Nephron progenitor cell (in vitro differentiated cells): ENCODE measurements around the gene IRAK4.

Experiments used
- DNase-seq: peaks from one replicate; pipeline ENCODE4 v3.0.0; 2021
- H3K27ac Mint-ChIP-seq: 2 replicates; pipeline ENCODE4 v1.8.0; 2021; ENCODE audit warnings: mild to moderate bottlenecking, moderate library complexity, mixed read lengths
- H3K27me3 Mint-ChIP-seq: 2 replicates; pipeline ENCODE4 v1.8.0; 2021; ENCODE audit warnings: mild to moderate bottlenecking, low read depth, mixed read lengths; ENCODE audit not compliant: poor library complexity
- H3K36me3 Mint-ChIP-seq: 2 replicates; pipeline ENCODE4 v1.8.0; 2021; ENCODE audit warnings: low read depth, mixed read lengths
- H3K4me1 Mint-ChIP-seq: 2 replicates; pipeline ENCODE4 v1.8.0; 2021; ENCODE audit warnings: mixed read lengths
- H3K4me3 Mint-ChIP-seq: 2 replicates; pipeline ENCODE4 v1.8.0; 2021; ENCODE audit warnings: mild to moderate bottlenecking, moderate library complexity, mixed read lengths
- H3K9me3 Mint-ChIP-seq: 2 replicates; pipeline ENCODE4 v1.8.0; 2021; ENCODE audit warnings: mild to moderate bottlenecking, moderate library complexity, mixed read lengths
- CTCF ChIP-seq: fragments of 200-600 bp; sonication (generic); IDR thresholded peaks from 2 replicates; pipeline ENCODE4 v1.5.0; 2021; ENCODE audit warnings: antibody characterized with exemption

IRAK4 gene

GRCh38 chr12:43758728-43759563 lies at the start of gene IRAK4, which contains the start of gene PUS7L:
IRAK4 (plus strand) TSS chr12:43758951; CDS start chr12:43768112, 9,161 bp downstream.
PUS7L (minus strand) TSS chr12:43758790; CDS start chr12:43755245, 3,545 bp downstream.
- Mint-ChIP-seq H3K27ac (peak within 1 kb of the TSS; percentile 12), H3K4me1 (peaks cover 15% of the 10 kb centered on the region), H3K4me3 (peak within 1 kb of the TSS; percentile 86)

GRCh38 chr12:43711348-43711747 lies 47.4 kb upstream of the IRAK4 start:
- Mint-ChIP-seq H3K4me1 (peaks cover 11% of the 10 kb centered on the region), H3K4me3 (no peak overlapping the region), H3K27ac (no peak overlapping the region), H3K36me3 (no peaks in the 10 kb centered on the region), H3K27me3 (peaks cover 3% of the 10 kb centered on the region), H3K9me3 (peaks cover 44% of the 10 kb centered on the region)
- no peak for DNase-seq
- no peak for TF ChIP-seq CTCF

More at GRCh38 chr12:43758728-43759563, at the start of gene IRAK4, which contains the start of gene PUS7L:
- TF ChIP-seq CTCF, result no peak
- peaks cover 5% of the 10 kb centered on the region for H3K9me3 Mint-ChIP-seq
- H3K36me3 Mint-ChIP-seq, result peaks cover 18% of the 10 kb centered on the region
- H3K27me3 Mint-ChIP-seq, result no peaks in the 10 kb centered on the region
- peak; percentile 79 for DNase-seq

- H3K4me1 Mint-ChIP-seq, result peaks cover 9% of the 10 kb centered on the region
- peaks cover 10% of the 10 kb centered on the region for H3K9me3 Mint-ChIP-seq
- no peak overlapping the region for H3K4me3 Mint-ChIP-seq
- no peak overlapping the region for H3K27ac Mint-ChIP-seq
- no peaks in the 10 kb centered on the region for H3K27me3 Mint-ChIP-seq
- TF ChIP-seq CTCF, result no peak
- no peak for DNase-seq
- H3K36me3 Mint-ChIP-seq, result peaks cover 16% of the 10 kb centered on the region
Observed at GRCh38 chr12:43722621-43723020, 36.1 kb upstream of the IRAK4 start.

- TF ChIP-seq CTCF, result no peak
- H3K27me3 Mint-ChIP-seq, result no peaks in the 10 kb centered on the region
- no peak for DNase-seq
- no peak overlapping the region for H3K27ac Mint-ChIP-seq
- no peak overlapping the region for H3K4me3 Mint-ChIP-seq
- H3K36me3 Mint-ChIP-seq, result peaks cover 16% of the 10 kb centered on the region
- H3K4me1 Mint-ChIP-seq, result peaks cover 9% of the 10 kb centered on the region
- peaks cover 10% of the 10 kb centered on the region for H3K9me3 Mint-ChIP-seq
Observed at GRCh38 chr12:43723134-43723533, 35.6 kb upstream of the IRAK4 start.

GRCh38 chr12:43728117-43728516 lies 30.6 kb upstream of the IRAK4 start:
- Mint-ChIP-seq H3K9me3 (peaks cover 10% of the 10 kb centered on the region), H3K4me3 (no peak overlapping the region), H3K4me1 (peaks cover 2% of the 10 kb centered on the region), H3K27ac (no peak overlapping the region), H3K27me3 (no peaks in the 10 kb centered on the region), H3K36me3 (peaks cover 16% of the 10 kb centered on the region)
- TF ChIP-seq CTCF, result peak; percentile 28
- no peak for DNase-seq
